H9 (cell line): Measurements from ENCODE around the gene IFI27L1. TPM values are rescaled to one million over a fixed set of nuclear protein-coding genes. Genes with fewer than 3 reads are reported as not detected.

Source experiments
- DNase-seq: peaks from one replicate; pipeline ENCODE4 v3.0.0-alpha.2; 2017
- H2AFZ ChIP-seq: one replicate; pipeline ENCODE4 v1.6.1; 2013; ENCODE audit warnings: mild to moderate bottlenecking, low read length, control low read depth, moderate library complexity
- H2AK5ac ChIP-seq: 2 replicates; pipeline ENCODE4 v1.6.1; 2013; ENCODE audit warnings: low read length, control low read depth, mixed read lengths; ENCODE audit not compliant: insufficient read length
- H2BK120ac ChIP-seq: one replicate; pipeline ENCODE4 v1.6.1; 2013; ENCODE audit warnings: low read depth, mild to moderate bottlenecking, low read length, control low read depth, inconsistent platforms; ENCODE audit not compliant: poor library complexity, severe bottlenecking
- H2BK12ac ChIP-seq: 2 replicates; pipeline ENCODE4 v1.6.1; 2013; ENCODE audit warnings: low read length, control low read depth, mixed read lengths, low read depth; ENCODE audit not compliant: insufficient read length
- H2BK15ac ChIP-seq: 2 replicates; pipeline ENCODE4 v1.6.1; 2013; ENCODE audit warnings: low read depth, low read length, control low read depth
- H2BK20ac ChIP-seq: one replicate; pipeline ENCODE4 v1.6.1; 2013; ENCODE audit warnings: low read depth, mild to moderate bottlenecking, low read length, control low read depth, inconsistent platforms; ENCODE audit not compliant: poor library complexity, severe bottlenecking
- H2BK5ac ChIP-seq: 2 replicates; pipeline ENCODE4 v1.6.1; 2013; ENCODE audit warnings: low read length, control low read depth, mixed read lengths; ENCODE audit not compliant: insufficient read length
- H3K14ac ChIP-seq: 2 replicates; pipeline ENCODE4 v1.6.1; 2013; ENCODE audit warnings: low read length, control low read depth; ENCODE audit not compliant: insufficient read depth
- H3K18ac ChIP-seq: 2 replicates; pipeline ENCODE4 v1.6.1; 2013; ENCODE audit warnings: low read depth, mild to moderate bottlenecking, mixed read lengths, low read length, control low read depth; ENCODE audit not compliant: insufficient read length
- H3K23ac ChIP-seq: 2 replicates; pipeline ENCODE4 v1.6.1; 2013; ENCODE audit warnings: low read length, control low read depth, mixed read lengths, low read depth; ENCODE audit not compliant: insufficient read length
- H3K23me2 ChIP-seq: 2 replicates; pipeline ENCODE4 v1.6.1; 2013; ENCODE audit warnings: low read depth, mild to moderate bottlenecking, mixed read lengths, low read length, control low read depth; ENCODE audit not compliant: insufficient read length, poor library complexity, severe bottlenecking
- H3K27ac ChIP-seq: 2 replicates; pipeline ENCODE4 v1.5.1; 2013; ENCODE audit warnings: low read length, control low read depth, mixed read lengths, low read depth; ENCODE audit not compliant: insufficient read length
- H3K27me3 ChIP-seq: 2 replicates; pipeline ENCODE4 v1.6.1; 2013; ENCODE audit warnings: low read length, control low read depth, inconsistent platforms; ENCODE audit not compliant: insufficient read depth
- H3K4ac ChIP-seq: 2 replicates; pipeline ENCODE4 v1.6.1; 2013; ENCODE audit warnings: low read depth, mild to moderate bottlenecking, control low read depth, inconsistent platforms, low read length, moderate library complexity
- H3K4me1 ChIP-seq: 2 replicates; pipeline ENCODE4 v1.6.1; 2013; ENCODE audit warnings: low read length, control low read depth, inconsistent platforms; ENCODE audit not compliant: insufficient read depth
- H3K4me2 ChIP-seq: 2 replicates; pipeline ENCODE4 v1.6.1; 2013; ENCODE audit warnings: low read length, control low read depth, mixed read lengths; ENCODE audit not compliant: insufficient read length, insufficient read depth
- H3K56ac ChIP-seq: 2 replicates; pipeline ENCODE4 v1.6.1; 2013; ENCODE audit warnings: low read depth, mild to moderate bottlenecking, mixed read lengths, low read length, control low read depth; ENCODE audit not compliant: insufficient read length
- H3K79me1 ChIP-seq: 2 replicates; pipeline ENCODE4 v1.6.1; 2013; ENCODE audit warnings: low read depth, mild to moderate bottlenecking, moderate library complexity, low read length, control low read depth, inconsistent platforms; ENCODE audit not compliant: insufficient read depth, poor library complexity, severe bottlenecking
- H3K79me2 ChIP-seq: 2 replicates; pipeline ENCODE4 v1.6.1; 2013; ENCODE audit warnings: low read length, control low read depth, inconsistent platforms; ENCODE audit not compliant: insufficient read depth
- H3K9ac ChIP-seq: 2 replicates; pipeline ENCODE4 v1.6.1; 2013; ENCODE audit warnings: low read length, control low read depth, mixed read lengths; ENCODE audit not compliant: insufficient read length; ENCODE audit errors: extremely low read depth
- H3K9me3 ChIP-seq: one replicate; pipeline ENCODE4 v1.6.1; 2013; ENCODE audit warnings: low read depth, low read length, inconsistent platforms; ENCODE audit not compliant: control insufficient read depth
- H3T11ph ChIP-seq: one replicate; pipeline ENCODE4 v1.6.1; 2013; ENCODE audit warnings: mild to moderate bottlenecking, low read length, control low read depth, inconsistent platforms
- H4K20me1 ChIP-seq: one replicate; pipeline ENCODE4 v1.6.1; 2013; ENCODE audit not compliant: control insufficient read depth, insufficient read length, insufficient read depth
- H4K5ac ChIP-seq: 2 replicates; pipeline ENCODE4 v1.6.1; 2013; ENCODE audit warnings: low read depth, mild to moderate bottlenecking, mixed read lengths, low read length, control low read depth; ENCODE audit not compliant: insufficient read length
- H4K8ac ChIP-seq: replicated peaks from 2 replicates; pipeline ENCODE4 v1.6.1; 2013; ENCODE audit warnings: low read length, control low read depth, mixed read lengths, low read depth; ENCODE audit not compliant: insufficient read length
- H4K91ac ChIP-seq: 2 replicates; pipeline ENCODE4 v1.6.1; 2013; ENCODE audit warnings: low read depth, mild to moderate bottlenecking, moderate library complexity, mixed read lengths, low read length, control low read depth; ENCODE audit not compliant: insufficient read length
- H3K27ac Mint-ChIP-seq, 3 experiments: 2 replicates in 2 of 3; 3 replicates in 1 of 3; pipeline ENCODE4 v1.8.0; 2020 to 2021; ENCODE audit warnings: mixed read lengths in 3 of 3, mild to moderate bottlenecking in 1 of 3, moderate library complexity in 1 of 3
- H3K27me3 Mint-ChIP-seq: 2 replicates; pipeline ENCODE4 v1.8.0; 2021; ENCODE audit warnings: low read depth, mild to moderate bottlenecking, moderate library complexity, mixed read lengths
- H3K36me3 Mint-ChIP-seq, 3 experiments: 2 replicates in 2 of 3; 3 replicates in 1 of 3; pipeline ENCODE4 v1.8.0; 2020 to 2021; ENCODE audit warnings: low read depth in 3 of 3, mixed read lengths in 3 of 3; ENCODE audit not compliant: insufficient read depth in 1 of 3
- H3K4me1 Mint-ChIP-seq, 2 experiments: 2 replicates each; pipeline ENCODE4 v1.8.0; 2020; ENCODE audit warnings: mixed read lengths in 2 of 2
- H3K4me3 Mint-ChIP-seq, 2 experiments: 2 replicates in 1 of 2; 3 replicates in 1 of 2; pipeline ENCODE4 v1.8.0; 2020 to 2021; ENCODE audit warnings: mild to moderate bottlenecking in 2 of 2, mixed read lengths in 2 of 2, moderate library complexity in 1 of 2
- H3K9me3 Mint-ChIP-seq, 2 experiments: 2 replicates in 1 of 2; 3 replicates in 1 of 2; pipeline ENCODE4 v1.8.0; 2020; ENCODE audit warnings: mild to moderate bottlenecking in 2 of 2, mixed read lengths in 2 of 2, moderate library complexity in 1 of 2
- WGBS: extraction: QIAGEN DNeasy Blood & Tissue Kit; methylation state at CpG from one replicate; pipeline ENCODE4 v1.1.7; 2013; ENCODE audit warnings: missing lambda C conversion rate, low lambda C conversion rate, mixed read lengths; ENCODE audit not compliant: insufficient read length; ENCODE audit errors: extremely low coverage; 5-methylcytosine and 5-hydroxymethylcytosine counted together
- total RNA-seq: library from RNA; stranded (reverse); gene quantifications from 2 replicates; pipeline ENCODE4 v1.2.1, GENCODE V29; 2021
- TF ChIP-seq, protein P1 (sequence below): fragments of 200-600 bp; sonication (generic); conservative IDR thresholded peaks from 3 replicates; pipeline ENCODE4 v1.8.0; 2021; ENCODE audit warnings: antibody characterized with exemption, mild to moderate bottlenecking

Gene IFI27L1
- total RNA-seq, 1 experiment from 2014 or later, result 27.4 TPM

DNA sequence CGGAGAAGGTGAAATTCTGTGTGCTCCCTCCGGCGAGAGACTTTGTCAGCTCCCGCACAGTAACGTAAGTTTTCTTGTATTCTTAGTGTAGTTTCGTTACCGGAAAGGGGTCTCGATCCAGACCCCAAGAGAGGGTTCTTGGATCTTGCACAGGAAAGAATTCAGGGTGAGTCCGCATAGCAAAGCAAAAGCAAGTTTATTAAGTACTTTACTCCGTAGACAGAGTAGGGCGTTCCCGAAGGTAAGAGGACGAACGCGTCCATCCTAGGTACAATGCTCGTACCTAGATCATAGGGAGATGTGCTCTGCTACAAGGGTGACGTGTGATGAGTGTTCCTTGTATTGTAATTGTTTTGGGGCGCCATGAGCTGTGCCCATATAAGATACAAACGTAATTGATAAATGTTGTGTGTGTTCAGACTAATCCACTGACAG lies 293 bp downstream of the IFI27L1 start:
- Histone ChIP-seq H3K4me1 (peaks cover 2% of the 10 kb centered on the region), H3K14ac (no peak overlapping the region), H3K9ac (peak overlapping the region; percentile 23), H3K27ac (no peak overlapping the region), H3K9me3 (no peaks in the 10 kb centered on the region), H2BK12ac (no peak overlapping the region), H3K23ac (no peak overlapping the region), H4K8ac (no peak overlapping the region), H4K91ac (no peak overlapping the region), H3K23me2 (peaks cover 8% of the 10 kb centered on the region), H4K5ac (no peak overlapping the region), H3K4me2 (peak overlapping the region; percentile 92), H3K79me1 (peaks cover 4% of the 10 kb centered on the region), H4K20me1 (peaks cover 4% of the 10 kb centered on the region), H2BK5ac (no peak overlapping the region), H3K18ac (no peak overlapping the region), H3K4ac (no peak overlapping the region), H3T11ph (no peak overlapping the region), H3K27me3 (no peaks in the 10 kb centered on the region), H3K79me2 (peaks cover 36% of the 10 kb centered on the region), H2AFZ (peak overlapping the region; percentile 52), H3K56ac (no peak overlapping the region), H2BK15ac (no peak overlapping the region), H2AK5ac (no peak overlapping the region), H2BK120ac (no peak overlapping the region), H2BK20ac (no peak overlapping the region)
- Mint-ChIP-seq H3K36me3 (peaks cover 29 to 35% (median 34%) of the 10 kb centered on the region in 3 experiments), H3K4me1 (peaks cover 30 to 33% of the 10 kb centered on the region in 2 experiments), H3K27ac (peak overlapping the region; percentile 65 to 96 (median 79); a peak in 6 of 7 replicates), H3K9me3 (peaks cover 2 to 3% of the 10 kb centered on the region in 2 experiments; a peak in 2 of 5 replicates), H3K27me3 (no peaks in the 10 kb centered on the region), H3K4me3 (peak overlapping the region; percentile 99 to 100)
- no peak for DNase-seq
- no CpG with 5 or more reads among the region's 19 CpGs for WGBS
- TF ChIP-seq, protein P1, sequence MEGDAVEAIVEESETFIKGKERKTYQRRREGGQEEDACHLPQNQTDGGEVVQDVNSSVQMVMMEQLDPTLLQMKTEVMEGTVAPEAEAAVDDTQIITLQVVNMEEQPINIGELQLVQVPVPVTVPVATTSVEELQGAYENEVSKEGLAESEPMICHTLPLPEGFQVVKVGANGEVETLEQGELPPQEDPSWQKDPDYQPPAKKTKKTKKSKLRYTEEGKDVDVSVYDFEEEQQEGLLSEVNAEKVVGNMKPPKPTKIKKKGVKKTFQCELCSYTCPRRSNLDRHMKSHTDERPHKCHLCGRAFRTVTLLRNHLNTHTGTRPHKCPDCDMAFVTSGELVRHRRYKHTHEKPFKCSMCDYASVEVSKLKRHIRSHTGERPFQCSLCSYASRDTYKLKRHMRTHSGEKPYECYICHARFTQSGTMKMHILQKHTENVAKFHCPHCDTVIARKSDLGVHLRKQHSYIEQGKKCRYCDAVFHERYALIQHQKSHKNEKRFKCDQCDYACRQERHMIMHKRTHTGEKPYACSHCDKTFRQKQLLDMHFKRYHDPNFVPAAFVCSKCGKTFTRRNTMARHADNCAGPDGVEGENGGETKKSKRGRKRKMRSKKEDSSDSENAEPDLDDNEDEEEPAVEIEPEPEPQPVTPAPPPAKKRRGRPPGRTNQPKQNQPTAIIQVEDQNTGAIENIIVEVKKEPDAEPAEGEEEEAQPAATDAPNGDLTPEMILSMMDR, result no peak
